GM18867 (cell line): Measurements from ENCODE around the gene IL25.
"Not testable (repeated sequence)": the region's sequence is repeated elsewhere in the genome, so short reads cannot be mapped to it uniquely, and the experiment has no call there.

Source experiments
- ATAC-seq: cut with Tn5 transposase; IDR thresholded peaks from one replicate; pipeline ENCODE4 v1.9.1; 2021; ENCODE audit warnings: mild to moderate bottlenecking, moderate library complexity; ENCODE audit not compliant: unreplicated experiment

Gene IL25

GRCh38 chr14:23372509-23372908 is at the start of gene IL25:
IL25 (plus strand) TSS chr14:23372809.
- ATAC-seq, result no peak

GRCh38 chr14:23323838-23324454 is 48.7 kb upstream of the IL25 start:
- no peak for ATAC-seq

- ATAC-seq, result no peak
These were observed 48.2 kb upstream of the IL25 start for GRCh38 chr14:23324455-23324846.

- ATAC-seq, result no peak
These were observed 47.6 kb upstream of the IL25 start for GRCh38 chr14:23324993-23325392.

- not testable (repeated sequence) for ATAC-seq
These were observed 46.9 kb upstream of the IL25 start for GRCh38 chr14:23325746-23326145.

- ATAC-seq, result no peak
These were observed 45.9 kb upstream of the IL25 start for GRCh38 chr14:23326491-23327332.

- no peak for ATAC-seq
These were observed 44.5 kb upstream of the IL25 start for GRCh38 chr14:23327947-23328744.

GRCh38 chr14:23335623-23336022 is 37.0 kb upstream of the IL25 start:
- ATAC-seq, result no peak

GRCh38 chr14:23339506-23340268 is 32.9 kb upstream of the IL25 start:
- ATAC-seq, result no peak

- no peak for ATAC-seq
These were observed 28.1 kb upstream of the IL25 start for GRCh38 chr14:23344481-23344880.

- ATAC-seq, result no peak
These were observed 26.5 kb upstream of the IL25 start for GRCh38 chr14:23345987-23346692.

GRCh38 chr14:23346693-23347405 is 25.8 kb upstream of the IL25 start:
- no peak for ATAC-seq

- no peak for ATAC-seq
These were observed 25.0 kb upstream of the IL25 start for GRCh38 chr14:23347406-23348296.

- ATAC-seq, result no peak
These were observed 24.3 kb upstream of the IL25 start for GRCh38 chr14:23348297-23348655.

GRCh38 chr14:23349156-23349845 is 23.3 kb upstream of the IL25 start:
- no peak for ATAC-seq

- no peak for ATAC-seq
These were observed 20.7 kb upstream of the IL25 start for GRCh38 chr14:23351681-23352505.
